Nucleus accumbens (tissue), 56 donors: ENCODE results near the gene GRID1.

Experiments used
- DNase-seq, 56 donors: peaks; one replicate each; lab custom pipeline; 2025; lab: John Stamatoyannopoulos, UW

The GRID1 gene

GRCh38 chr10:86204421-86205305 is 161.9 kb downstream of the GRID1 start:
- no peak for DNase-seq

GRCh38 chr10:86203162-86203905 is 163.3 kb downstream of the GRID1 start:
- DNase-seq = peak in 5 of 56 donors; percentile 12 to 38 (median 30)

- no peak for DNase-seq
These were observed 164.3 kb downstream of the GRID1 start for GRCh38 chr10:86202226-86202735.

GRCh38 chr10:86200867-86201266 is 165.7 kb downstream of the GRID1 start:
- DNase-seq = no peak

- no peak for DNase-seq
These were observed 166.3 kb downstream of the GRID1 start for GRCh38 chr10:86200269-86200668.

- no peak for DNase-seq
These were observed 167.6 kb downstream of the GRID1 start for GRCh38 chr10:86199041-86199440.

- no peak for DNase-seq
These were observed 168.3 kb downstream of the GRID1 start for GRCh38 chr10:86198271-86198670.

GRCh38 chr10:86197166-86197790 is 169.3 kb downstream of the GRID1 start:
- no peak for DNase-seq

- no peak for DNase-seq
These were observed 171.0 kb downstream of the GRID1 start for GRCh38 chr10:86195521-86196157.

- no peak for DNase-seq
These were observed 171.9 kb downstream of the GRID1 start for GRCh38 chr10:86194684-86195083.

GRCh38 chr10:86193841-86194240 is 172.8 kb downstream of the GRID1 start:
- no peak for DNase-seq

- DNase-seq = no peak
These were observed 173.9 kb downstream of the GRID1 start for GRCh38 chr10:86192691-86193090.

- DNase-seq = no peak
These were observed 174.4 kb downstream of the GRID1 start for GRCh38 chr10:86192147-86192546.

- DNase-seq = no peak
These were observed 174.9 kb downstream of the GRID1 start for GRCh38 chr10:86191686-86192085.

GRCh38 chr10:86191166-86191565 is 175.4 kb downstream of the GRID1 start:
- no peak for DNase-seq

GRCh38 chr10:86190291-86190690 is 176.3 kb downstream of the GRID1 start:
- DNase-seq = no peak

- no peak for DNase-seq
These were observed 176.7 kb downstream of the GRID1 start for GRCh38 chr10:86189891-86190290.

GRCh38 chr10:86188796-86189558 is 177.6 kb downstream of the GRID1 start:
- peak in 1 of 56 donors; percentile 52 for DNase-seq

- peak in 50 of 56 donors; percentile 14 to 76 (median 50) for DNase-seq
These were observed 178.3 kb downstream of the GRID1 start for GRCh38 chr10:86188326-86188725.
